DND-41 (cell line): ENCODE results near the gene SLC6A11.

Experiments used
- ATAC-seq: fragments of 200-7000 bp; cut with Tn5 transposase; 3 replicates; pipeline ENCODE4 v1.9.1; 2021; ENCODE audit warnings: low read depth; ENCODE audit not compliant: insufficient read depth
- DNase-seq: peaks from one replicate; pipeline ENCODE4 v3.0.0-alpha.2; 2020
- H2AFZ ChIP-seq: 2 replicates; pipeline ENCODE4 v1.6.0; 2012; ENCODE audit warnings: low read depth, low read length
- H3K27ac ChIP-seq: 2 replicates; pipeline ENCODE4 v1.5.1; 2012; ENCODE audit warnings: low read length, inconsistent platforms
- H3K27me3 ChIP-seq: fragments of 200-600 bp; sonication (generic); 2 replicates; pipeline ENCODE4 v1.6.0; 2012; ENCODE audit warnings: low read length, mild to moderate bottlenecking, inconsistent platforms; ENCODE audit not compliant: insufficient read depth, poor library complexity
- H3K36me3 ChIP-seq: 2 replicates; pipeline ENCODE4 v1.5.1; 2012; ENCODE audit warnings: low read length, inconsistent platforms; ENCODE audit not compliant: insufficient read depth
- H3K4me1 ChIP-seq: 2 replicates; pipeline ENCODE4 v1.5.1; 2012; ENCODE audit warnings: mild to moderate bottlenecking, low read length; ENCODE audit not compliant: insufficient read depth
- H3K4me2 ChIP-seq: 2 replicates; pipeline ENCODE4 v1.6.0; 2012; ENCODE audit warnings: mild to moderate bottlenecking, moderate library complexity, low read length, inconsistent platforms; ENCODE audit not compliant: insufficient read depth
- H3K4me3 ChIP-seq, 2 experiments: fragments of 200-600 bp in 1 of 2; shearing (Covaris generic) in 1 of 2; 2 replicates each; pipeline ENCODE4 v1.5.1; 2012 to 2016; ENCODE audit warnings: inconsistent platforms in 2 of 2, low read length in 2 of 2, mild to moderate bottlenecking in 2 of 2, low read depth in 1 of 2, moderate library complexity in 1 of 2
- H3K79me2 ChIP-seq: 2 replicates; pipeline ENCODE4 v1.6.0; 2012; ENCODE audit warnings: low read length, inconsistent platforms; ENCODE audit not compliant: insufficient read depth
- H3K9ac ChIP-seq: 2 replicates; pipeline ENCODE4 v1.6.0; 2012; ENCODE audit warnings: low read depth, mild to moderate bottlenecking, inconsistent platforms, low read length, moderate library complexity
- H3K9me3 ChIP-seq: 2 replicates; pipeline ENCODE4 v1.5.1; 2012; ENCODE audit warnings: low read length, moderate library complexity, mild to moderate bottlenecking, inconsistent platforms; ENCODE audit not compliant: insufficient read depth, severe bottlenecking
- H4K20me1 ChIP-seq: 2 replicates; pipeline ENCODE4 v1.6.0; 2012; ENCODE audit warnings: low read length; ENCODE audit not compliant: insufficient read depth
- EZH2 ChIP-seq: IDR thresholded peaks from 3 replicates; pipeline ENCODE4 v1.6.1; 2012; ENCODE audit warnings: borderline replicate concordance, low read depth, mild to moderate bottlenecking, moderate library complexity, low read length, inconsistent platforms; ENCODE audit not compliant: severe bottlenecking
- TF ChIP-seq, protein P1 (sequence below): IDR thresholded peaks from 2 replicates; pipeline ENCODE4 v1.5.1; 2012; ENCODE audit warnings: borderline replicate concordance, low read length, moderate library complexity, mild to moderate bottlenecking; ENCODE audit not compliant: poor library complexity, severe bottlenecking; ENCODE audit errors: extremely low read depth

SLC6A11 gene

DNA sequence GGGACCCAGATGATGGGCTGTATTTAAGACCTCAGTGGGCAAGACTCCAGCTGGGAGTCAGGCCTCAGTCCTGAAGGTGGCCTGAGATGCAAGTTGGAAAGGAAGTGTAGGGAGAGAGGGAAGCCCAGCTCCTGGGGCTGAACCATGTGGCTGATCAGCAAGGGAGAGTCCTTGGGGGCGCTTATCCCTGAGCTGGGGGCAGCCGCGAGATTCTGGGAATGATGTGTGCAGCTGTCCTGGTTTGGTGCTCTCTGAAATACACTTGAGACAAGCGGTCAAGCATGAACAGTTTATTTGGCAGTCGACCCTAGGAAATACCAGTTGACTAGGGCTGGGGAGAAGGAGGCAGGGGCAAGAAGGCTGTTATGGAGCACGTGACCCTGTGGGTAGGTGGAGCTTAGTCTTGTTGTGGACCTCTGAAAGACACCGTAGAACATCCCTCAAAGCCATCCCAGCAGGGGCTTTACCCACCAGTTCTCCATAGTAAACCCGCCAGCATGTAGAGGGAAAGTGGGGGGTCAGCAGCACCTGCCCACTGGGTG lies 41.8 kb upstream of the SLC6A11 start:
- H3K9ac ChIP-seq: no peak overlapping the region
- H3K27ac ChIP-seq: no peak overlapping the region
- no peaks in the 10 kb centered on the region for H3K4me1 ChIP-seq
- no peaks in the 10 kb centered on the region for H3K9me3 ChIP-seq
- no peaks in the 10 kb centered on the region for H3K36me3 ChIP-seq
- H3K4me3 ChIP-seq: no peak overlapping the region
- DNase-seq: no peak
- H4K20me1 ChIP-seq: peaks cover 4% of the 10 kb centered on the region; the same call in 1 of the 2 replicates
- no peak overlapping the region for H3K4me2 ChIP-seq
- peaks cover 2% of the 10 kb centered on the region for H3K27me3 ChIP-seq
- TF ChIP-seq, protein P1, sequence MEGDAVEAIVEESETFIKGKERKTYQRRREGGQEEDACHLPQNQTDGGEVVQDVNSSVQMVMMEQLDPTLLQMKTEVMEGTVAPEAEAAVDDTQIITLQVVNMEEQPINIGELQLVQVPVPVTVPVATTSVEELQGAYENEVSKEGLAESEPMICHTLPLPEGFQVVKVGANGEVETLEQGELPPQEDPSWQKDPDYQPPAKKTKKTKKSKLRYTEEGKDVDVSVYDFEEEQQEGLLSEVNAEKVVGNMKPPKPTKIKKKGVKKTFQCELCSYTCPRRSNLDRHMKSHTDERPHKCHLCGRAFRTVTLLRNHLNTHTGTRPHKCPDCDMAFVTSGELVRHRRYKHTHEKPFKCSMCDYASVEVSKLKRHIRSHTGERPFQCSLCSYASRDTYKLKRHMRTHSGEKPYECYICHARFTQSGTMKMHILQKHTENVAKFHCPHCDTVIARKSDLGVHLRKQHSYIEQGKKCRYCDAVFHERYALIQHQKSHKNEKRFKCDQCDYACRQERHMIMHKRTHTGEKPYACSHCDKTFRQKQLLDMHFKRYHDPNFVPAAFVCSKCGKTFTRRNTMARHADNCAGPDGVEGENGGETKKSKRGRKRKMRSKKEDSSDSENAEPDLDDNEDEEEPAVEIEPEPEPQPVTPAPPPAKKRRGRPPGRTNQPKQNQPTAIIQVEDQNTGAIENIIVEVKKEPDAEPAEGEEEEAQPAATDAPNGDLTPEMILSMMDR: no peak
- no peak for TF ChIP-seq EZH2
- ATAC-seq: no peak
- no peak overlapping the region for H2AFZ ChIP-seq
- H3K79me2 ChIP-seq: no peaks in the 10 kb centered on the region

GRCh38 chr3:10774825-10775224 lies 41.2 kb upstream of the SLC6A11 start:
- peaks cover 2% of the 10 kb centered on the region for H3K27me3 ChIP-seq
- no peak overlapping the region for H3K27ac ChIP-seq
- no peak for ATAC-seq
- H3K4me1 ChIP-seq: no peaks in the 10 kb centered on the region
- peaks cover 4% of the 10 kb centered on the region; the same call in 1 of the 2 replicates for H4K20me1 ChIP-seq
- H3K4me2 ChIP-seq: no peak overlapping the region
- H3K4me3 ChIP-seq: no peak overlapping the region
- H2AFZ ChIP-seq: no peak overlapping the region
- no peaks in the 10 kb centered on the region for H3K9me3 ChIP-seq
- no peaks in the 10 kb centered on the region for H3K36me3 ChIP-seq
- TF ChIP-seq, protein P1: no peak
- no peak for TF ChIP-seq EZH2
- H3K9ac ChIP-seq: no peak overlapping the region
- H3K79me2 ChIP-seq: no peaks in the 10 kb centered on the region
- no peak for DNase-seq

- DNase-seq (no peak), ATAC-seq (no peak)
- Histone ChIP-seq H3K27me3 (peaks cover 2% of the 10 kb centered on the region), H3K36me3 (no peaks in the 10 kb centered on the region), H3K79me2 (no peaks in the 10 kb centered on the region), H3K27ac (no peak overlapping the region), H4K20me1 (peaks cover 4% of the 10 kb centered on the region; the same call in 1 of the 2 replicates), H3K4me3 (no peak overlapping the region), H3K9me3 (no peaks in the 10 kb centered on the region), H2AFZ (no peak overlapping the region), H3K9ac (no peak overlapping the region), H3K4me2 (no peak overlapping the region), H3K4me1 (no peaks in the 10 kb centered on the region)
- TF ChIP-seq, protein P1: no peak
- no peak for TF ChIP-seq EZH2
Measured at GRCh38 chr3:10775259-10775658, 40.8 kb upstream of the SLC6A11 start.
